ENCODE data around the gene PTPRG. TPM values are rescaled to one million over a fixed set of nuclear protein-coding genes. Genes with fewer than 3 reads are reported as not detected.

PTPRG gene
- total RNA-seq, 4 donors from 2014 or later: 21.1 to 54.2 (median 30.6) TPM

DNA sequence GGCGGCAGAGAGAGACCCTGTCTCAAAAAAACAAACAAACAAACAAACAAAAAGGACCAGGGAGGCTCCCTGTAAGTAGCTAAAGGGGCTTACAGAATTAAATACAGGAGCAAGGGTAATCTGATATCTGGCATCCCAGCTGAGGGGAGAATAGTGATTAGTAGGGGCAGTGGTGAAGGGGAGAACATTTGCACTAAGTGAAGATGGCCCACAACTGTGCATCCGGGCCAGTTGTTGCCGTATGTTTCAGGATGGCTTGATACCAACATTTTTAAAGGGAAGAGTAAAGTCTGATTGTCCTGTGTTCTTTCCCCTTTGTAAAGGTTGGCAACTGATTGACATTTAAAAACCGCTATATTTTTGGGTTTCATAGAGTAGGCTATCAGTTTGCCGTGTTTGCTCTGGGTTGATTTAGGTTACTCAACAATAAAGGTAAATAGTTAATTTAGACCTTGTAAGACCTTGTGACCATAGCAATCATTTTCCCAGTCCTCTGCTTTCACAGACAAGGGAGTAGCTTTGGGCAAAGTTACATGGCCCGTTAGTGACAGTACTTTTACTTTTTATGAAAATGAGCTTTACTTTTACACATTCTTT is 167.8 kb downstream of the PTPRG start:
- in situ Hi-C loops (cut with MboI; ENCODE audit: low sequenced_read_pairs in 4 of 4) (no loop called here), intact Hi-C loops (cut with DNase I; ENCODE audit: low total_unique reads) (no loop called here)
- TF ChIP-seq POLR2A (IDR thresholded peaks at IDR 0.05): no peak
- TF ChIP-seq, protein P1, sequence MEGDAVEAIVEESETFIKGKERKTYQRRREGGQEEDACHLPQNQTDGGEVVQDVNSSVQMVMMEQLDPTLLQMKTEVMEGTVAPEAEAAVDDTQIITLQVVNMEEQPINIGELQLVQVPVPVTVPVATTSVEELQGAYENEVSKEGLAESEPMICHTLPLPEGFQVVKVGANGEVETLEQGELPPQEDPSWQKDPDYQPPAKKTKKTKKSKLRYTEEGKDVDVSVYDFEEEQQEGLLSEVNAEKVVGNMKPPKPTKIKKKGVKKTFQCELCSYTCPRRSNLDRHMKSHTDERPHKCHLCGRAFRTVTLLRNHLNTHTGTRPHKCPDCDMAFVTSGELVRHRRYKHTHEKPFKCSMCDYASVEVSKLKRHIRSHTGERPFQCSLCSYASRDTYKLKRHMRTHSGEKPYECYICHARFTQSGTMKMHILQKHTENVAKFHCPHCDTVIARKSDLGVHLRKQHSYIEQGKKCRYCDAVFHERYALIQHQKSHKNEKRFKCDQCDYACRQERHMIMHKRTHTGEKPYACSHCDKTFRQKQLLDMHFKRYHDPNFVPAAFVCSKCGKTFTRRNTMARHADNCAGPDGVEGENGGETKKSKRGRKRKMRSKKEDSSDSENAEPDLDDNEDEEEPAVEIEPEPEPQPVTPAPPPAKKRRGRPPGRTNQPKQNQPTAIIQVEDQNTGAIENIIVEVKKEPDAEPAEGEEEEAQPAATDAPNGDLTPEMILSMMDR (IDR thresholded peaks at IDR 0.05 in 4 of 5, conservative IDR thresholded peaks at IDR 0.05 in 1 of 5): no peak
- Histone ChIP-seq H3K9me3 (no peaks in the 10 kb centered on the region), H3K4me1 (peaks cover 36 to 40% of the 10 kb centered on the region in 2 donors), H3K4me3 (no peak overlapping the region), H3K36me3 (no peaks in the 10 kb centered on the region), H3K27me3 (no peaks in the 10 kb centered on the region), H3K27ac (peak overlapping the region in 2 of 4 donors; percentile 51 to 63)
- ATAC-seq: no peak
- no peak for DNase-seq

DNA sequence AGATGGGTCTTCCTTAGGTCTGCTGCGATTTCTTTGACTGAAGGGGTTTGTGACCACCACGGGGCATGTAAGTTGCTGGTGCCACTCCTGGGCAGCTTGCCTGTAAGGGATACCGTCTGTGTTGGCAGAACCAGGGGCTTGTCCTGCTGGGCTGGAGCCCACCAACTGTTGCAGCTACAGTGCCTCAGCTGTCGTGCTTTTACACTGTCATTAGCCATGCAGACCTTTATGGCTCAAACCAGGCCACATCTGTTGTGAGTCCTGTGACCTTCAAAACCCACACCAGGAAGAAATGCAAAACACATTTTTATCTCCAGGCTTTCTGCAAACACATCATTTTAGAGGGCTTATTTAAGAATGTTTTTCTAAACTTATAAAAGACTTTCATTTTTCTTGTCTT is 168.7 kb downstream of the PTPRG start:
- ATAC-seq (peak; percentile 27 to 79), DNase-seq (peak in 1 of 2 donors; percentile 39)
- Histone ChIP-seq H3K36me3 (no peaks in the 10 kb centered on the region), H3K27me3 (no peaks in the 10 kb centered on the region), H3K27ac (peak overlapping the region in 3 of 4 donors; percentile 20 to 63 (median 51)), H3K9me3 (no peaks in the 10 kb centered on the region), H3K4me3 (peak overlapping the region in 2 of 4 donors; percentile 13 to 22), H3K4me1 (peaks cover 42 to 47% of the 10 kb centered on the region in 2 donors)
- in situ Hi-C loops (cut with MboI; ENCODE audit: low sequenced_read_pairs in 4 of 4) (no loop called here), intact Hi-C loops (cut with DNase I; ENCODE audit: low total_unique reads) (no loop called here)
- TF ChIP-seq POLR2A (IDR thresholded peaks at IDR 0.05): no peak
- TF ChIP-seq, protein P1 (IDR thresholded peaks at IDR 0.05 in 4 of 5, conservative IDR thresholded peaks at IDR 0.05 in 1 of 5): no peak

DNA sequence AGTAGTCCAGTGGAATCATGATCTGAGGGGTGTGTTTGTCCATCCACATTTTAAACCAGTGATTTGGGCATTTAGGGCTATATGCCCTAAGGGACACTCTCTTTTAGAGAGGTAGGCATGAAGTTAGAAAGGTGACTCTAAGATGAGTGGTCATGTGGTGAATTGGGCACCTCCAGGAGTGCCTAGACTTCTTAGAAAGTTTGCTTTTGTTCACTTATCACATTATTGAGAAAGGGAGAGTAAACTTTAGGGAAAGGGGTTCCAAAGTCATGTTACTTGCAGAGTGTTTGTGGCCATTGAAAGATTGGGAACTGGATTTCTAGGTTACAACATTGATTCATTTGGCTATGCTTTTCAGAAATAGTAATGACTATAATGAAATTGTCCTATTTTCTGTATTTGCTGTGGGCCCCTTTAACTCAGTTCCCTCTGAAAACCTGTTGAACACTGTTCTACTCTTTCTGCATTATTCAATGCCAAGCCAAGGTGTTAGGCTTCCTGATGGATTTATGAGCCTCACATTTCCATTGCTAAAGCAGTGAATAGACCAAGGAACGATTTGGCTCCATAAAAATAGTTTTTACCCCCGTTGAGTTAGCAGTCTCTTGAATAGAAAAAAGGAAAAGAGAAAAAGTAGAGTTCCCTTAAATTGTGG is 169.3 kb downstream of the PTPRG start:
- TF ChIP-seq POLR2A (IDR thresholded peaks at IDR 0.05): no peak
- TF ChIP-seq, protein P1 (IDR thresholded peaks at IDR 0.05 in 4 of 5, conservative IDR thresholded peaks at IDR 0.05 in 1 of 5): no peak
- peaks cover 49 to 54% of the 10 kb centered on the region in 2 donors for H3K4me1 ChIP-seq
- peak overlapping the region in 1 of 4 donors; percentile 22 for H3K4me3 ChIP-seq
- in situ Hi-C loops (cut with MboI; ENCODE audit: low sequenced_read_pairs in 4 of 4): no loop called here
- DNase-seq (no peak), ATAC-seq (no peak)
- H3K9me3 ChIP-seq: no peaks in the 10 kb centered on the region
- H3K27me3 ChIP-seq: no peaks in the 10 kb centered on the region
- H3K36me3 ChIP-seq: no peaks in the 10 kb centered on the region
- H3K27ac ChIP-seq: peak overlapping the region in 2 of 4 donors; percentile 51 to 63
- intact Hi-C loops (cut with DNase I; ENCODE audit: low total_unique reads): no loop called here

DNA sequence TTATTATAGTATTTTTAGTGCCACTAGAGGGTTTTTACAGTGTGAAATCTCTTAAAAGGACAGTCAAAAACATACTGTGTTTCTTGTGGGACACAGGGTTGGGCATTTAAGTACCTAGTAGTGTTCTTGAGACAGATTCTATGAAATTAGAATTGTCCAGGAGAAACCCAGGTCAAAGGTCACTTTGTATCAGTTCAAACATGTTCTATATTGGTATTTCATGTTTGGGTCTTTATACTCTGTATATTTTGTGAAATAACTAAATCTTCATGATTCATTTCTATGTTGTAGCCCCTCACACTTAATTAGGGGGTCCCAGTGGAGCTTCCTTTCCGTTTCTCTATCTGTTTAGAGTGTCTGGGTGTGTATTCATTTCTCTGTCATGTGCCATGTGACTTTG is 171.6 kb downstream of the PTPRG start:
- Histone ChIP-seq H3K4me1 (peaks cover 55 to 56% of the 10 kb centered on the region in 2 donors), H3K27me3 (no peaks in the 10 kb centered on the region), H3K36me3 (no peaks in the 10 kb centered on the region), H3K4me3 (no peak overlapping the region), H3K27ac (peak overlapping the region; percentile 34 to 56 (median 36)), H3K9me3 (no peaks in the 10 kb centered on the region)
- DNase-seq (no peak), ATAC-seq (no peak)
- in situ Hi-C loops (cut with MboI; ENCODE audit: low sequenced_read_pairs in 4 of 4): no loop called here
- intact Hi-C loops (cut with DNase I; ENCODE audit: low total_unique reads): no loop called here
- TF ChIP-seq, protein P1 (IDR thresholded peaks at IDR 0.05 in 4 of 5, conservative IDR thresholded peaks at IDR 0.05 in 1 of 5): no peak
- no peak for TF ChIP-seq POLR2A (IDR thresholded peaks at IDR 0.05)
